Activated CD4-positive, CD25-positive, alpha-beta regulatory T cell treated with anti-CD3 and anti-CD28 coated beads, Interleukin-2, amount 50 U/mL, for 16 hours (primary cell): Measurements from ENCODE around the gene PER3.

Experiments used
- DNase-seq: peaks from one replicate; pipeline ENCODE4 v3.0.0-alpha.2; 2020; ENCODE audit warnings: low read depth, low spot score

Gene PER3

DNA sequence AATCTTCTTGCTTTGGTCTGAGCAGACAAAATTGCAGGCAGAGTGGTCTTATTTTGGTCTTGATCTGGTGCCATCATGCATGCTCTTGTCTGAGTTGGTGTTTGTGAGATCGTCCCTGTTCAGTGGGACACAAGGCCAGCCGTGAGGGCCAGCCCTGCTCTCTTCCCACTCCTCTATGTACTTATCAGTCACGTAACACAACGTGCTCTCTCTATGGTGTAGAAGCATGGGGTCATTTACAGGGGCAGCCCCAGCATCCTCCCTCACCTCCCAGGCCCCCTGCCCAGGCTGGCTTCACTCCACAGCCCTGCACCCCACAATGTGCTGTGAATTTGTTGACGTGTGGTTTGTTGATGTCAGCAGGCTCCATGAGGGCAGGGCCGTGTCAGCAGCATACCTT, 87.0 kb downstream of the PER3 start:
- DNase-seq, result no peak

DNA sequence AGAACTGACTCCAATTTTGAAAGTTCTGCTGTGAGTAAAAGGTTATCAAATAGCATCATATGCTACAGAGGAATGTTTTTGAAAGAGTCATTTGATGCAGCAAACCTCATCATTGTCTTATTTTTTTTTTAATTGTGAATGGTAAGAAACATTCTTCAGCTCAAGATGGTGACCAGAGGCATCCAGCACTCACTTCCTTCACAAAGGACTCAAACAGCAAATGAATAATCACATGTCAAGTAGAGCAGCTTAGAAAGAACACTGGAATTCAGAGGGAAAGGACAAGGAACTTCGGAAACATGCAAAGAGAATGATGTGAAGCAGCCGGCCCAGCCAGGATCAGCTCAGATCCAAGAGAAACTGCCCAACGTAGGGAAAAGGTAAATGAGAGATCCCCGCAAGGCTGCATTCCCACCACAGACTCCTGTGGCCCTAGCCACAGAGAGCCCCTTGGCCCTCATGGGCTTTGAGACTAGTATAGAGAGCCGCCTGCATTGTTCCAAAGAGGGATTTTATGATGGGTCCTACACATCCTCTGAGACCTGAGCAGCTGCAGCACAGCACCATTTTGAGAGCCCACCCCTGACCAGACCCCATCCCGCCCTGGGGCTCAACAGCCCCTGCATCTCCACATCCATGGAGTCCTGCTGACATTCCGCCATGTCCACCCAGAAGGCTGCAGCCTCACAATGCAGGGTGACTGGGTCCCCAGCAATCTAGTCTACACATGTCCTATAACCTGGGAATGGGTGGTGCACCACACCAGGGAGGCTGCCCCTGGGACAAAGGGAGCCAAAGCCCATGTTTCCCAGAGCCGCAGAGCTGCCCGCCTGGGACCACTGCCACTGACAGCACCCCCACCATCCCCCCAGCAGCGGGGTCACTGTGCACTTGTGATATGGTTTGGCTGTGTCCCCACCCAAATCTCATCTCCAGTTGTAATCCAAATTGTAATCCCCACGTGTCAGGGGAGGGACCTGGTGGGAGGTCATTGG, 90.0 kb downstream of the PER3 start:
- no peak for DNase-seq

DNA sequence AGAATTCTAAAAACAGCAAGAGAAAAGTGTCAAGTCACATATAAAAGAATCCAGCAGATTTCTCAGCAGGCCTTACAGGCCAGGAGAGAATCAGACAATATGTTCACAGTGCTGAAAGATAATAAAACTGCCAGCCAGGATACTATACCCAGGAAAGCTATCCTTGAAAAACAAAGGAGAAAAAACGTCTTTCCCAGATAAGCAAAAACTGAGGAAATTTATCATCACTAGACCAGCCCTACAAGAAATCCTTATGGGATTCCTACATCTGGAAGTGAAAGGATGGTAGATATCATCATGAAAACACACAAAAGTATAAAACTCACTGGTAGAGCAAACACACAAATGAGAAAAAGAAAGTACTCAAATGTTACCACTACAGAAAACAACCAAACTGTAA, 93.9 kb downstream of the PER3 start:
- DNase-seq, result no peak

DNA sequence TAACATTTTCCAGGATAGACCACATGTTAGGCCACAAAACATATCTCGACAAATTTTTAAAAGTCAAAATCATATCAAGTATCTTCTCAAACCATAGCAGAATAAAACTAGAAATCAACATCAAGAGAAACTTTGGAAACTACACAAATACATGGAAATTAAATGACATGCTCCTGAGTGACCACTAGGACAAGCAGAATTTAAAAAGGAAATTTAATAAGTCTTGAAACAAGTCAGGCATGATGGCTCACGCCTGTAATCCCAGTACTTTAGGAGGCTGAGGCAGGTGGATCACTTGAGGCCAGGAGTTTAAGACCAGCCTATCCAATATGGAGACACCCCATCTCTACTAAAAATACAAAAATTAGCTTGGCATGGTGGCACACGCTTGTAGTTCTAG, 95.1 kb downstream of the PER3 start:
- DNase-seq, result no peak

DNA sequence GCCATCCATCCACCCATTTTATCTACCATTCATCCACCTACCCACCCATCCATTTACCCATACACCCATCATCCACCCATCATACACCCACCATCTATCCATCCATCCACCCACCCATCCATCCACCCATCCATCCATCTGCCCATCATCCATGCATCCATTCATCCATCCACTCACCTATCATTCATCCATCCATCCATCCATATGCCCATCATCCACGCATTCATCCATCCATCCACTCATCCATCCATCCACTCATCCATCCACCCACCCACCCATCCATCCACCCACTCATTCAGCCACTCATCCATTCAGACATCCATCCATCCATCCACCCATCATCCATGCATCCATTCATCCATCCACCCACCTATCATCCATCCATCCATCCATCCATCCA, 100.7 kb downstream of the PER3 start:
- no peak for DNase-seq

DNA sequence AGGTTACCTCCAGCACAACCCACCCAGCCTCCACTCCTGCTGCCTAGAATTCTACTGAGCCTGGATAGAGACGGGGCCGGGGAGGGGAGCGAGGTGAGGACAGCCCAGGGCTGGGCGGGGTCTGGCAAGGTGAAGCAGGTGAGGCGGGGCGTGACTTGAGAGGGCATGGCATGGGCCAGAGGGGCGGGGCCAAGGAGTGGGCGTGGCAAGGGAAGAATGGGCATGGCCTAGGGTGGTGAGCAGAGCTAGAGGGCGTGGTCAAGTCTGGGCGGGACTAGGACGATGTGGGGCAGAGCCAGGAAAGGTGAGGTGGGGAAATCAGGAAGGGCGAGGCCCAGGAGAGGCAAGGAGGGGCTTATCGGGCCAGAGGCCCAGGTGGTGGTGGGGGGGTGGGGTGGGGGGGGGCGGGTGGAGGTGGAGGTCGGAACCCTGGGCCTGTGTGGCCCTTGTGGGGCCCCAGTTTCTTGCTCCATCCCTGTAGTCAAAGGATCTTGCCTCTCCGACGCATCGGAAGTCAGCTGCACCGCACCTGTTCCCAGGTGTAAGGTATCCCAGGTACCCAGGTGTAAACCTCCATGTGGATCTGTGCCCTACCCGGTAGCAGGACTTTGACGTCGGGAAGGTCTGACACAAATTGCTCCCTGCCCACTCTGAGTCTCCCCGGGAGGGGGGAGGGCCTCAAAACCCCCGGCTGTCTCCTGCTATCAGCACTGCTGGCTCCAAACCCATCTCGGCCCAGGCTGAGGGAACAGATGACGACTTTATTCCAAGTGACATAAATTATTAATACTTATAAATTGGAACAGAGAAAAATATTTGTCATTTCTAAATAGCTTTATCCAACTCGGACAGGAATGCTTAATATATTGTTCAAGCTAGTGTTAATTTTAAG, 101.7 kb downstream of the PER3 start:
- DNase-seq, result no peak

DNA sequence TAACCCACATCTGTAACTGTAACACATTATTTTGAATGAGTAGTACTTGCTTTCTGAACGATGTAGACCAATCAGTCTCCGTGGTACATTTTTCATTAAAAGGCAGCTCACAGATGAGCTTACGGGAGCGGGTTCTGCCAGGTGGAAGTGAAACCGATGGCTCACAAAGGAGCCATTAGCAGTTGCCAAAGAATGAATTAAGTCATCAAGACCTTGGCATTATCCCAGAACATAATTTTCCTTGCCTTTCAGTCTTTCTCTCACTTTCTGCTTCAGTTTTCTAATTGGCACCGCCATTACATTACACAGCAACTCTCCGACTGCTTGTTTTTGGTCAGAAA, 102.3 kb downstream of the PER3 start:
- no peak for DNase-seq

DNA sequence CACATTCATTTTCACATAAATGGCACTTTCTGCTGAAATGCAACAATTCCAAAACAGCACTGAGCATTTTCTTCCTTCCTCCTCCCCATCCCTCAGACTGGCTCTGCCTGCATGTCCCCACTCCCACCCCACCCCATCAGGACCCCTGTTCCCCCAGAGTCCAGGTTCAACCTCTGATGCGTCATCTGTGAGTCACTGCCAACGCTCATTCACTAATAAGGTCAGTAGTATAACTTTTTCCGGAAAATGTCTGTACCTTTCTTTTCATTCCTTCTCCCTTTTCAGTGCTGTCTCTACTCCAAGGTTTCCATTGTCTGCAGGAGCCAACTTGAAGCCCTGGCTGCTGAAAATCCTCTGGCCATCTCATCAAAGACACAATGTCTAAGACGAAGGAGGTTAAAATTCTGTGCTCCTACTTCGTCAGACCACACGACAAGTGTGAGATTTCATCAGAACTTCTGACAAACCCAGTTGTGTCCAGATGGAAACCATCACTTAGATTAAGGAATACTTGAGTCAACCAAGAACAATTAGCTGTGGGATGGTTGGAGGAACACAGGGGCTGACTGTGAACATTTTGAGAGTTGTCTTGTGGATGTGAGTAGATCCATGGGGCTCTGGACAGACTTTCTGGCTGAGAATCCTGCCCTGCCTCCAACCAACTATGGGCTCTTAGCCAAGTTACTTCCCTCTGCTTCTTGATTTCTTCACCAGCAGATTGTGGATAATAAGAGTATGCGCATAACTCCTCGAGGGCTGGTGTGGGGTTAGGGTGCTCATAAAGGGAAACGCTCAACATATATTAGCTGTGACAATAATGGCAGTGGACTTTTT, 104.4 kb downstream of the PER3 start:
- DNase-seq, result no peak

DNA sequence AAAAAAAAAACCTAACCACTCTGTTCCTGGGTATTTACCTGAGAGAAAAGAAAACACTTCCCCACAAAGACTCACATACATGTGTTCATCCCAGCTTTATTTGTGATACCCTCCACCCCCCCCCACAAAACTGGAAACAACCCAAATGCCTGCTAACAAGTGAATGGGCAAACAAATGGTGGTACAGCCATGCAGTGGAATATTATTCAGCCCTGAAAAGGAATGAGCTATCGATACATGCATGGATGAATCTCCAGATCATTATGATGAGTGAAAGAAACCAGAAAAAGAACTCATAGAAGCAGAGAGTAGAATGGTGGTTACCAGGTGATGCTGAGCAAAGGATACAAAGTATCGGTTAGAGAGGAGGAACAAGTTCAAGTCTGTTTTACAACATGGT, 106.8 kb downstream of the PER3 start:
- no peak for DNase-seq

DNA sequence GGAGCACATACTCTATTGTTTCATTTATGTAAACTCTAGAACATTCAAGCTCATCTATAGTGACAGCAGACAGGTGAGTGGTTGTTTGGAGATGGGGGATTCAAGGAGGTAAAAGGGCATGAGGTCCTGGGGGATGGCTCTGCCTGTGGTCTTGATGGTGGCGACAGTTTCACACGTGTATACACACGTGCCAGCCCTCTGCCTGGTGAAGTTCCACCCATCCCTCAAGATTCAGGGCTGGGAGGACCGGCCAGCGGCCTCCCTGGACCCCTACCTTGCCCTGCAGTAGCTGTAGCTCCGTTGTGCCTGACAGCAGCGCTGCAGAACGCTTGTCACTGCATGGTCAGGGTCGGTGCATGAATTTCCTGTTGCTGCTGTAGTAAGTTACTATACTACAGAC, 107.7 kb downstream of the PER3 start:
- DNase-seq, result no peak

DNA sequence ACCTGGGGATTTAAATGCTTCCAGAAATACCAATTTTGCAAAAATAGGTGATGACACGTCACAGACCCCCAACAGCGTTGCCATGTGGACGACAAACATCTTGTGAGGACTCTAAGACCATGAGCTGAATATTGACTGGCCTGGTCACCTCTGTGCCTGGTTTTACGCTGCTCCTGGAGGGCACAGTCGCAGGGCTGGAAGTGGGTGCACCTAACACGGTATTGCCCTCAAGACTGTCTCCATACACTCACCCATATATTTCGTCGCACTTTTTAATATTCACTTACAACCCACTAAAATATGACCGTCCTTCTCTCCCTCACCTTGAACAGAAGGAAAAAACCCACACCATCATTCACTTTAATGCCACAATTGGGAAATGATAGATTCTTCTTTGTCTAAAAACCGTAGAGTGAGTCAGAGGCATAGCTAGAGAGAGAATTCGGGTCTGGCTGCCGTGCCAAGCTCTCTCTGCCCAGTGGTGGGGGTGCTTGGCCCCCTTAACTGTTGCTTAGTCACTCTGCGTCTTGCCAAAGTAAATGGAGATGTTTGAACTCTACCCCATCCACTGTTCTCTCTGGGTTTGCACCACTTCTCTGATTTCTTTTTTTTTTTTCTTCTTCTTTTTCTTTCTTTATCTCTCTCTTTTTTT, 109.6 kb downstream of the PER3 start:
- DNase-seq, result no peak
